ENCODE data around the gene BAHCC1.

- TF ChIP-seq CTCF (IDR thresholded peaks at IDR 0.05), result no peak
- no peak for TF ChIP-seq POLR2A (IDR thresholded peaks at IDR 0.05)
- no peak for TF ChIP-seq POLR2AphosphoS5 (IDR thresholded peaks at IDR 0.05)
Observed at GRCh38 chr17:81454473-81454872, 59.2 kb downstream of the BAHCC1 start.
